Measurements from ENCODE around the gene KRTAP1-3. TPM values are rescaled to one million over a fixed set of nuclear protein-coding genes. Genes with fewer than 3 reads are reported as not detected.

KRTAP1-3 gene
- polyA plus RNA-seq, 2 donors, result not detected

DNA sequence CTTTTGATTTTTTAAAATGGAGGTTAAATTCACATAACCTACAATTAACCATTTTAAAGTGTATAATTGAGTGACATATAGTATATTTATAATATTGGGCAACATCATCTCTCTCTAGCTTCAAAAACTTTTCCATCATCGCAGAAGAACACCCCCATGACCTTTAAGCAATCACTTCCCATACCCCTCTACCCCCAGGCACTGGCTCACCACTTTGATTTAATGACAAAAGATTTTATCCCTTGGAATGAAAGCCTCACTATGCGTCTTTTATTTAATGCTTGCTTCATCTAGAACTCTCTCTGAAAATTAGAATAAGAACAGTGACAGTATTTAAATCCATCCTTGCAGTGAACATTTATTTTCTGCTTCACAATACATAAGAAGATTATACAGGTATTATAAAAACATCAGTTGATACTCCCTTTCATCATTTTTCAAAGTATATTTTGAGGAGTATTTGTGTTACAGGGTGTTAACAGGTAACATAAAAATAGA lies 3.2 kb upstream of the KRTAP1-3 start:
- Histone ChIP-seq H3K27ac (ENCODE audit: low read depth in 2 of 2, low read length in 1 of 2) (no peak overlapping the region), H3K4me3 (ENCODE audit: low read depth in 1 of 2, low read length in 2 of 2) (no peak overlapping the region), H3K9me3 (ENCODE audit: control insufficient read depth in 2 of 2, insufficient read depth in 1 of 2, low read depth in 1 of 2, low read length in 1 of 2) (no peaks in the 10 kb centered on the region), H3K36me3 (ENCODE audit: control insufficient read depth in 2 of 2, insufficient read depth in 2 of 2, low read length in 1 of 2) (no peaks in the 10 kb centered on the region), H3K4me1 (ENCODE audit: control insufficient read depth in 2 of 2, insufficient read depth in 2 of 2, low read length in 1 of 2) (peaks cover 0 to 8% of the 10 kb centered on the region in 2 donors), H3K27me3 (ENCODE audit: control insufficient read depth in 1 of 2, insufficient read depth in 2 of 2, low read length in 2 of 2) (no peaks in the 10 kb centered on the region)
- WGBS, 2 donors, result 74 to 75% methylated on average over 2 of the region's 2 CpGs

DNA sequence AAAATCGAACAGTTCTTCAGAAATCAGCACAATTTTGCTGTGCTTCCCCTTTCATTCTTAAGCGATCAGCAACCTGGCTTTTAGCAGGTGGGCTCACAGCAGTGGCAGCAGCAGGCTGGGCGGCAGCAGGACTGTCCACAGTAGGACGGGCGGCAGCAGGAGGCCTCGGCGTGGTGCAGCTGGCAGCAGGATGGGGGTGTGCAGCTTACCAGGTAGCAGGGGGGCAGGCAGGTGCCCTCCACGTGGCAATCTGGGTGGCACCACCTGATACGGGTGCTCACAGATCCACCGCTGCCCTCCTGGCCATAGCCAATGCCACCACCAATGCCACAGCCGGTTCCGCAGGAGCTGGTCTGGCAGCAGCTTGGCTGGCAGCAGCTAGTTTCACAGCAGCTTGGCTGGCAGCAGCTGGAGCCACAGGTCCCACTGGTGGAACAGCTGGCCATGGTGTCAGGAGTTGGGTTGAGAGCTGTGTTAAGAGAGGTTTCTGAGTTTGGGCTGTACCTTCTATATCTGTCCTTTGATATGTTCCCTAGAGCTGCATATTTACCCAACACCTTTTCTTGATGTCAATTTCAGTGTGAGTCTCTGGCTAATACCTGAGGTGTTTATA lies 4.9 kb downstream of the KRTAP1-3 start, which contains the start of gene KRTAP1-4:
TSS of gene KRTAP1-4 (minus strand) at position 563 of the 613 bp plus-strand sequence. CDS start at position 446, 117 bp downstream.
- H3K36me3 ChIP-seq (ENCODE audit: control insufficient read depth in 2 of 2, insufficient read depth in 2 of 2, low read length in 1 of 2), result no peaks in the 10 kb centered on the region
- H3K9me3 ChIP-seq (ENCODE audit: control insufficient read depth in 2 of 2, insufficient read depth in 1 of 2, low read depth in 1 of 2, low read length in 1 of 2), result no peaks in the 10 kb centered on the region
- H3K4me1 ChIP-seq (ENCODE audit: control insufficient read depth in 2 of 2, insufficient read depth in 2 of 2, low read length in 1 of 2), result peaks cover 0 to 14% of the 10 kb centered on the region in 2 donors
- WGBS, 2 donors, result 80 to 85% methylated on average over 12 of the region's 12 CpGs
- no peaks in the 10 kb centered on the region for H3K27me3 ChIP-seq (ENCODE audit: control insufficient read depth in 1 of 2, insufficient read depth in 2 of 2, low read length in 2 of 2)
- no peak within 1 kb of the TSS for H3K27ac ChIP-seq (ENCODE audit: low read depth in 2 of 2, low read length in 1 of 2)
- H3K4me3 ChIP-seq (ENCODE audit: low read depth in 1 of 2, low read length in 2 of 2), result no peak within 1 kb of the TSS

DNA sequence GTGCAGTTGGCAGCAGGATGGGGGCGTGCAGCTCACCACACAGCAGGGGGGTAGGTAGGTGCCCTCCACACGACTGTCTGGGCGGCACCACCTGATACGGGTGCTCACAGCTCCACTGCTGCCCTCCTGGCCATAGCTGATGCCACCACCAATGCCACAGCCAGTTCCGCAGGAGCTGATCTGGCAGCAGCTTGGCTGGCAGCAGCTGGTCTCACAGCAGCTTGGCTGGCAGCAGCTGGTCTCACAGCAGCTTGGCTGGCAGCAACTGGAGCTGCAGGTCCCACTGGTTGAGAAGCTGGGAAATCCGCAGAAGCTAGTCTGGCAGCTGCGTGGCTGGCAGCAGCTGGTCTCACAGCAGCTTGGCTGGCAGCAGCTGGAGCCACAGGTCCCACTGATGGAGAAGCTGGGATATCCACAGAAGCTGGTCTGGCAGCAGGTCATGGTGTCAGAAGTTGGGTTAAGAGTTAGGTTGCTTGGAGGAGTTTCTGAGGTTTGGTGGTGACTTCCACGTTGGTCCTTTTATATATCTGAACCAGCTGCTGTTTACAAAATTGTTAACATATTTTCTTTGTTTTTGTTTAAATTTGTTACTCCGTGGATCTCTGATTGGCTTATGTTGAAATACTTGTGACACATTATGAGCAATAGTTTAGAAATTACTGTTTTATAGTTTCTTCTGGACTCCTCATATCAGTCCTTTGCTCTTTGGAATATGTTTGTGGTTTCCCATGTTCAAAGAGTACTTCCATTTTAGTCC lies 7.8 kb downstream of the KRTAP1-3 start, which contains the start of gene KRTAP1-5:
TSS of gene KRTAP1-5 (minus strand) at position 494 of the 757 bp plus-strand sequence. CDS start at position 441, 53 bp downstream.
- WGBS, 2 donors, result 52 to 65% methylated on average over 9 of the region's 9 CpGs
- Histone ChIP-seq H3K27me3 (ENCODE audit: control insufficient read depth in 1 of 2, insufficient read depth in 2 of 2, low read length in 2 of 2) (peaks cover 0 to 2% of the 10 kb centered on the region in 2 donors), H3K9me3 (ENCODE audit: control insufficient read depth in 2 of 2, insufficient read depth in 1 of 2, low read depth in 1 of 2, low read length in 1 of 2) (no peaks in the 10 kb centered on the region), H3K36me3 (ENCODE audit: control insufficient read depth in 2 of 2, insufficient read depth in 2 of 2, low read length in 1 of 2) (no peaks in the 10 kb centered on the region), H3K27ac (ENCODE audit: low read depth in 2 of 2, low read length in 1 of 2) (no peak within 1 kb of the TSS), H3K4me1 (ENCODE audit: control insufficient read depth in 2 of 2, insufficient read depth in 2 of 2, low read length in 1 of 2) (peaks cover 0 to 10% of the 10 kb centered on the region in 2 donors), H3K4me3 (ENCODE audit: low read depth in 1 of 2, low read length in 2 of 2) (no peak within 1 kb of the TSS)

DNA sequence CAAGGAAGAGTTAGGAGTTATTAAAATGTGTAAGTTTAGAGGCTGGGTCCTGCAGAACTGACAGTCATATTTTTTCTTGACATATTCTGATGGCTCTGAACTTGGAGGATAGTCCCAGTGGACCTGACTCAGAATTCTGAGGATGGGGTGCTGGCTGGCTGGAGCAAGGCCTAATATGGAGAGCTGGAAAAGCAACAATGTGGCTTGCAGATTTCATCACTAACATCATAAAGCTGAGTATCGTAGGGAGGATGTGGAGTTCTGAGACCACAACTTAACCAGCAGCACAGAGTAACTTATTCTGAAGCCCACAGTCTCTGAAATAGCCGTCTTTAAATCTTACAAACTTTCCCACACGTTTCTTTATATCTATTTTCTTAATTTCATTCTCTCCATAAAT lies 10.0 kb downstream of the KRTAP1-3 start:
- H3K4me3 ChIP-seq (ENCODE audit: low read depth in 1 of 2, low read length in 2 of 2), result no peak overlapping the region
- H3K27ac ChIP-seq (ENCODE audit: low read depth in 2 of 2, low read length in 1 of 2), result no peak overlapping the region
- no peaks in the 10 kb centered on the region for H3K36me3 ChIP-seq (ENCODE audit: control insufficient read depth in 2 of 2, insufficient read depth in 2 of 2, low read length in 1 of 2)
- no peaks in the 10 kb centered on the region for H3K9me3 ChIP-seq (ENCODE audit: control insufficient read depth in 2 of 2, insufficient read depth in 1 of 2, low read depth in 1 of 2, low read length in 1 of 2)
- peaks cover 0 to 2% of the 10 kb centered on the region in 2 donors for H3K27me3 ChIP-seq (ENCODE audit: control insufficient read depth in 1 of 2, insufficient read depth in 2 of 2, low read length in 2 of 2)
- 81 to 87% methylated on average over 3 of the region's 3 CpGs for WGBS, 2 donors
- H3K4me1 ChIP-seq (ENCODE audit: control insufficient read depth in 2 of 2, insufficient read depth in 2 of 2, low read length in 1 of 2), result peaks cover 0 to 9% of the 10 kb centered on the region in 2 donors

DNA sequence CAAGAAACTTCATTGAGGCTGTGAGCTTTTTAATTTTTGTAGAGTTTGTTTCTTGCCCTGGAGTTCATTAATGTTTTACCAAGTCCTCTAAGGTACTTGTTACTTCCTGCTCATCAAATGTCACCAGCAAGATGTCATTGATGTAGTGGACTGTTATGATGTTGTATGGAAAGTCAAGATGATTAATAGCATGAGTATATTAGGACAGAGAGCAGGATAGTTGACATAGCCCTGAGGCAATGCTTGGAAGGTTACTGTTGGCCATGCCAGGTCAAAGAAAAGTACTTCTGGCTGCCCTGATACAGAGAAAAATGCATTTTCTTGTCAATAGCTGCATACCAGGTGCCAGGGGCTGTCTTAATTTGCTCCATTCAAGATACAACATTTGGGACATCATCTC lies 14.3 kb downstream of the KRTAP1-3 start:
- no peak overlapping the region for H3K27ac ChIP-seq (ENCODE audit: low read depth in 2 of 2, low read length in 1 of 2)
- peaks cover 0 to 2% of the 10 kb centered on the region in 2 donors for H3K27me3 ChIP-seq (ENCODE audit: control insufficient read depth in 1 of 2, insufficient read depth in 2 of 2, low read length in 2 of 2)

DNA sequence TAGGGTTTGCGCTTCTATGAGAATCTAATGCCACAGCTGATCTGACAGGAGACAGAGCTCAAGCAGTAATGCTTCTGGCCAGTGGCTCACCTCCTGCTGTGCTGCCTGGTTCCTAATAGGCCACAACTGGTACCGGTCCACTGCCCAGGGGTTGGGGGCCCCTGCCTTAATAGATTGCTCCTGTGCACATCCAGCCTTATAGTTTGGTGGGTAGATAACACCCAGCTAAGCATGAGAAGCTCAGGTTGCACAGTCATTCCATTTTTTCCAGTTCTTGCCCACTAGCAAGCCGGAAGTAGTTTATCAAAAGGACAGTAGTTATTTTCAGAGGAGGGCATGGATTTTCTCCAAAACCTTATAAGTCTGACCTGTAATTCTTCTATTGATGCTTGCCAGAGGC lies 15.3 kb downstream of the KRTAP1-3 start:
- H3K27me3 ChIP-seq (ENCODE audit: control insufficient read depth in 1 of 2, insufficient read depth in 2 of 2, low read length in 2 of 2), result peaks cover 0 to 2% of the 10 kb centered on the region in 2 donors
- no peak overlapping the region for H3K4me3 ChIP-seq (ENCODE audit: low read depth in 1 of 2, low read length in 2 of 2)
- no peaks in the 10 kb centered on the region for H3K36me3 ChIP-seq (ENCODE audit: control insufficient read depth in 2 of 2, insufficient read depth in 2 of 2, low read length in 1 of 2)
- H3K4me1 ChIP-seq (ENCODE audit: control insufficient read depth in 2 of 2, insufficient read depth in 2 of 2, low read length in 1 of 2), result no peaks in the 10 kb centered on the region
- WGBS, 2 donors, result 94% methylated on average over 3 of the region's 3 CpGs
- no peak overlapping the region for H3K27ac ChIP-seq (ENCODE audit: low read depth in 2 of 2, low read length in 1 of 2)
- H3K9me3 ChIP-seq (ENCODE audit: control insufficient read depth in 2 of 2, insufficient read depth in 1 of 2, low read depth in 1 of 2, low read length in 1 of 2), result no peaks in the 10 kb centered on the region

More for the DNA sequence above, 14.3 kb downstream of the KRTAP1-3 start:
- Histone ChIP-seq H3K4me3 (ENCODE audit: low read depth in 1 of 2, low read length in 2 of 2) (no peak overlapping the region), H3K9me3 (ENCODE audit: control insufficient read depth in 2 of 2, insufficient read depth in 1 of 2, low read depth in 1 of 2, low read length in 1 of 2) (no peaks in the 10 kb centered on the region), H3K4me1 (ENCODE audit: control insufficient read depth in 2 of 2, insufficient read depth in 2 of 2, low read length in 1 of 2) (no peaks in the 10 kb centered on the region), H3K36me3 (ENCODE audit: control insufficient read depth in 2 of 2, insufficient read depth in 2 of 2, low read length in 1 of 2) (no peaks in the 10 kb centered on the region)

DNA sequence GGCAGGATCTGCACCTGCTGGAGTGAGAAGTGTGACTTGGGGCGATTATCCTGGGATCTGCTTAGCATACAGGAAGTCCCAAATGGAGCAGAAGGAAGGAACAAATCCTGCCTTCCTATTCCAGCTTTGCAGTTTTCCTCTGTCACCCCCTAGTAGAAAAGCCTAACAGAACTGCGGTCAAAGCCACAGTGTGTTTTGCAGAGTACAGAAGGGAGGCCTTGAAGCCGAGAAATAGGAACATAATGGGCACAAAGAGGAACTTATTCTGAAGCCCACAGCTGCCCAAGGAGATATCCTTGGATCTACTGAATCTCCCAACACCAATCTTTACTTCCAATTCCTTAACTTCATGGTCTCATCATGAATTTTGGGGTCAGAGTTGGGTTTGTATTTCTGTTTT lies 16.1 kb downstream of the KRTAP1-3 start:
- no peak overlapping the region for H3K4me3 ChIP-seq (ENCODE audit: low read depth in 1 of 2, low read length in 2 of 2)
- no peaks in the 10 kb centered on the region for H3K9me3 ChIP-seq (ENCODE audit: control insufficient read depth in 2 of 2, insufficient read depth in 1 of 2, low read depth in 1 of 2, low read length in 1 of 2)
- no peaks in the 10 kb centered on the region for H3K36me3 ChIP-seq (ENCODE audit: control insufficient read depth in 2 of 2, insufficient read depth in 2 of 2, low read length in 1 of 2)
- WGBS, 2 donors, result 74 to 75% methylated on average over 3 of the region's 3 CpGs
- no peaks in the 10 kb centered on the region for H3K4me1 ChIP-seq (ENCODE audit: control insufficient read depth in 2 of 2, insufficient read depth in 2 of 2, low read length in 1 of 2)
- peaks cover 0 to 2% of the 10 kb centered on the region in 2 donors for H3K27me3 ChIP-seq (ENCODE audit: control insufficient read depth in 1 of 2, insufficient read depth in 2 of 2, low read length in 2 of 2)
- no peak overlapping the region for H3K27ac ChIP-seq (ENCODE audit: low read depth in 2 of 2, low read length in 1 of 2)

DNA sequence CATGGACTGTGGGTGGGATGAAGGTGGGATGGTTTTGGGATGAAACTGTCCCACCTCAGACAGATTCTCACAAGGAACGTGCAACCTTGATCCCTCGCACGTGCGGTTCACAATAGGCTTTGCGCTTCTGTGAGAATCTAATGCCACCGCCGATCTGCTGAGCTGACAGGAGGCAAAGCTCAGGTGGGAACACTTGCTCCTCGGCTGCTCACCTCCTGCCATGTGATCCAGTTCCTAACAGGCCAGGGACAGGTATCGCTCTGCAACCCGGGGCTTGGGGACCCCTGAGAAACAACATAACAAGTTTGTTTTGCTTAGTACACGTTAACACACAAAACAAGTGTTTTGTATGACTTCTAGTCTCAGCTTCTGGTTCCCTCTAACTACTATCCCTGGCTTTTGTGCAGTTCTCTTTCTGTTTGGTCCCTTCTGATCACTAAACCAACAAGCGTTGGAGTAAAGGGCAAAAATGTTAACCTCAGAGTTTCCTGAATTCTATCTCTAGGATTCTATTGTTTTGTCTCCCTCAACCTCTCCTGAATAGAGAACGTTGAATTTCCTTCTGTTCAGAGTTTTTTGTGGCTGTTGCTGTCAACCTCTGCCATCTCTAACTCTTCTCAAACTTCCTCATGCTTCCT lies 18.0 kb downstream of the KRTAP1-3 start:
- H3K9me3 ChIP-seq (ENCODE audit: control insufficient read depth in 2 of 2, insufficient read depth in 1 of 2, low read depth in 1 of 2, low read length in 1 of 2), result no peaks in the 10 kb centered on the region
- WGBS, 2 donors, result 80 to 85% methylated on average over 13 of the region's 13 CpGs
- no peaks in the 10 kb centered on the region for H3K27me3 ChIP-seq (ENCODE audit: control insufficient read depth in 1 of 2, insufficient read depth in 2 of 2, low read length in 2 of 2)
- H3K4me3 ChIP-seq (ENCODE audit: low read depth in 1 of 2, low read length in 2 of 2), result no peak overlapping the region
- H3K36me3 ChIP-seq (ENCODE audit: control insufficient read depth in 2 of 2, insufficient read depth in 2 of 2, low read length in 1 of 2), result no peaks in the 10 kb centered on the region
- no peak overlapping the region for H3K27ac ChIP-seq (ENCODE audit: low read depth in 2 of 2, low read length in 1 of 2)
- no peaks in the 10 kb centered on the region for H3K4me1 ChIP-seq (ENCODE audit: control insufficient read depth in 2 of 2, insufficient read depth in 2 of 2, low read length in 1 of 2)

DNA sequence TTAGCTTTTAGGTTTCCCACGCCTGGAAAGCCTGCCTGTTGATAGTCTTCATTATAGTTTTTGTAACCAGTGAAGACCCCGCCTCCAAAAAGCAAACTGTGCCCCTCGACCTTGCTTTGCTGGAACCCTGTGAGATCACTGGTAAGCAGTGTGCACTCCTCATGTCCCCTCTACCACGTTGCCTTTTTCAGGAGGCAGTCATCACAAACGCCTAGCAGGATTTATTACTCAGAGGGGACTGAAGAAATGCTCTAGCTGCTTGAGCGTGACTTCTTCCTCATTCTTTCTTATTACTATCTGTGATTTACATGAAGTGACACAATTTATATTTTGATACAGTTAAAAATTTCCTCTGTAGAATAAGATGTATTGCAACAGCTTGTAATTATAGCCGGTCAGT lies 19.2 kb downstream of the KRTAP1-3 start:
- 73 to 77% methylated on average over 7 of the region's 7 CpGs for WGBS, 2 donors
- H3K4me3 ChIP-seq (ENCODE audit: low read depth in 1 of 2, low read length in 2 of 2), result no peak overlapping the region
- no peaks in the 10 kb centered on the region for H3K27me3 ChIP-seq (ENCODE audit: control insufficient read depth in 1 of 2, insufficient read depth in 2 of 2, low read length in 2 of 2)
- no peaks in the 10 kb centered on the region for H3K4me1 ChIP-seq (ENCODE audit: control insufficient read depth in 2 of 2, insufficient read depth in 2 of 2, low read length in 1 of 2)
- H3K36me3 ChIP-seq (ENCODE audit: control insufficient read depth in 2 of 2, insufficient read depth in 2 of 2, low read length in 1 of 2), result no peaks in the 10 kb centered on the region
- no peaks in the 10 kb centered on the region for H3K9me3 ChIP-seq (ENCODE audit: control insufficient read depth in 2 of 2, insufficient read depth in 1 of 2, low read depth in 1 of 2, low read length in 1 of 2)
- H3K27ac ChIP-seq (ENCODE audit: low read depth in 2 of 2, low read length in 1 of 2), result no peak overlapping the region

Data from esophagus (tissue), 2 donors.